HG03378 (cell line): ENCODE measurements around the gene CYB5B.
"Not testable (repeated sequence)": the region's sequence is repeated elsewhere in the genome, so short reads cannot be mapped to it uniquely, and the experiment has no call there.

Experiments
- ATAC-seq: cut with Tn5 transposase; IDR thresholded peaks from one replicate; pipeline ENCODE4 v1.9.1; 2021; ENCODE audit warnings: mild to moderate bottlenecking, moderate library complexity; ENCODE audit not compliant: unreplicated experiment

CYB5B gene

GRCh38 chr16:69408475-69408874, 15.9 kb upstream of the CYB5B start:
- ATAC-seq, result no peak

GRCh38 chr16:69410219-69410990, 14.0 kb upstream of the CYB5B start:
- ATAC-seq, result no peak

DNA sequence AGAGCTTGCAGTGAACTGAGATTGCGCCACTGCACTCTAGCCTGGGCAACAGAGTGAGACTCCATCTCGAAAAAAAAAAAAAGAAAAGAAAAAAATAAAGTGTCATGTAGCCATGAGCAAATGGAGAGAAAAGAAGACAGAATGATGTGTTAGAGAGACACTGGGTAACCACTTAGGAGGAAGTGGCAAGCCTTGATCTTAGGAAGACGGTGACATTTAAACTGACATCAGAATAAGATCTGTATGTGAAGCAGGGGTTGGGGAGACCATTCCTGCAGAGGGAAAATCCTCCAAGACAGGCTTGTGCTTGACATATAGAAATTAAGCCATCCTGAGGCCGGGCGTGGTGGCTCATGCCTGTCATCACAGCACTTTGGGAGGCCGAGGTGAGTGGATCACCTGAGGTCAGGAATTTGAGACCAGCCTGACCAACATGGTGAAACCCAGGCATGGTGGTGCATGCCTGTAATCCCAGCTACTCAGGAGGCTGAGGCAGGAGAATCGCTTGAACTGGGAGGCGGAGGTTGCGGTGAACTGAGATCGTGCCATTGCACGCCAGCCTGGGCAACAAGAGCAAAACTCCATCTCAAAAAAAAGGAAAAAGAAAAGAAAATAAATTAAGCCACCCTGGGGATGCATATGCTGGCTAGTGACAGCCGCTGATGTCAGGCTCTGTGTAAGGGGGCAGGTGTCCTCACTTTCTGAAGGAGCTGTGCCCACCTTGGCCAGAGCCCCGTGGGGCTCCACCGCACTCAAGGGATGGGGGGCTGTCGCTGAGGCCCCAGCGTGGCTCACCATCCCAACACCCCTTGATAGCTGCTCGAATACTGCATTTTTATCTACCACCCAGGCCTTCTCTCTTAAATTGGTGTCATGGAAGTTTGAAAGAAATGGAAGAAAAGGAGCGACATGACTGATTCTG, 13.1 kb upstream of the CYB5B start:
- no peak for ATAC-seq

DNA sequence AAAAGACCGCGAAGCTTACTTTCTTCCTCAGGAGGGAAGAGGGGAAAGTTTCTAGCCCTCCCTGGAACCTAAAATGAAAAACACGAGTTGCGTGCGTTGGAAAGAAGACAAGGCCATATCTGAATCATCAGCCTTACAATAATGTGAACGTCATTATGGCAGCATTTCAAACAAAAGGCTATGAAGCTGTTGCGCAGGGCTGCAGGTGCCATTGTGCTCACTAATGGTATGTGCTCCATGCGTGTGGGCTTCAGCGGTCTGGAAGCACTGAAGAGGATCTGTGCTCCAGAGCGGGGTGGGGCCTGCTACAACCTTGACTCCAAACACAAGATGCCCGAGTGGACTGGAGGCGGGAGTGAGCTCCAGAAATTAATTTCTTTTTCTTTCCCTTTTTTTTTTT, 12.1 kb upstream of the CYB5B start:
- no peak for ATAC-seq

- no peak for ATAC-seq
Measured at GRCh38 chr16:69413045-69413664, 11.3 kb upstream of the CYB5B start.

DNA sequence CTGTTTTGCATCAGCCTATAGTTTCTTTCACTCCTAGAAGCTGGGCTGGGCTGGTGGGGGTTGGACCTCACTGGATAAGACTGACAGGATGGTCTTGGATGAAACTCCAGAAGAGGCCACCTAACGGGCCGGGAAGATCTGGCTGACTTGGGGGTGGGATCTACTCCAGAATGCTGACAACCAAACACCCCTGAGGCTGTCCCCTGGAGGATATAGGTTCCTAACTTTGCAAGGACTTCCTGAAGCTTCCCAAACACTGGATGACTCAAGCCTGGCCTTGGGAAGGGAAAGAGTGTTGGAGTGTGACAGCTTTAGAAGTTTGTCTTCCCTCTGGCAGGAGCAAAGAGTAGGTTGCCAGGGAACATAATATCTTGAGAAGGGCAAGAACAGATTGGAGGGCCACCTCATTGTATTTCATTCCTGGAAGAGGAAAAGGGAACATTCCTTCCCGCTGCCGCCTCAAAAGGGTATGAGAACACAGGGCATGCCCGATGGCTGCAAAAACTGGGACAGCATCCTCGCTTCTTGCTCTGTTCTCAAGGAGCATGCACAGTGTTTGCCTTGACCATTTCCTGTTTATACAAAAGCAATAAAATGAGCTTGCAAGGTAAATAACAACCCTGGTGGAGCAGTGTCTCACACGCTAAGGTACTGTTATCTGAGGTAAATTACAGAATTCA, 6.8 kb upstream of the CYB5B start:
- ATAC-seq, result no peak

DNA sequence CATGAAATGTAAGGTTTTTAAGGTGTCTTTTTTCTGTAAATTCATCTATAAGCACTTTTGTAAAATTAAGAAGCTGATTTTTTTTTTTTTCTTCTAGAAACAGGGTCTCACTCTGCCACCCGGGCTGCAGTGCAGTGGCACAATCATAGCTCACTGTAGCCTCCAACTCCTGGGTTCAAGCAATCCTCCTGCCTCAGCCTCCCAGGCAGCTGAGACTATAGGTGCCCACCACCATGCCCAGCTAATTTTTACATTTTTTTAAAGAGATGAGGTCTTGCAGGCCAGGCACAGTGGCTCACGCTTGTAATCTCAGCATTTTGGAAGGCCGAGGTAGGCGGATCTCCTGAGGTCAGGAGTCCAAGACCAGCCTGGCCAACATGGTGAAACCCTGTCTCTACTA, 4.5 kb upstream of the CYB5B start:
- ATAC-seq, result no peak

DNA sequence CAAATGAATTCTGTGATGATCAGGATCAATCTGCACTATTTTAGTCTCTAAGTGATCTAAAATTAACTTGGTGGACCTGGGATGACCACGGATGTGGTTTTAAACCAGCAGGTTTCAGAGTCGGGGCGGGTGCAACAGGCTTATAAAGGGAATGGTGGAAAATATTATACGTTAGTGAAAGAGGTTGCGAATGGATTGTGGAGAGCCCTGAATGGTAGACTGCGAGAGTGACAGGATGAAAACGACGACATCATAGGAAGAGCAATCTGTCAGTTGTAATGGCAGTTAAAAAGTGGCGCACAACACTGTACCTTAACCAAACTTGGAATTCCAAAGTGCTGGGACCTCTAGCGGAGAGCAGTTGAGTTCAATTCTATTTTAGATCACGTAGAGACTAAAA, 1.2 kb upstream of the CYB5B start:
- ATAC-seq, result no peak

GRCh38 chr16:69424935-69425784, 741 bp downstream of the CYB5B start:
- ATAC-seq, result no peak

GRCh38 chr16:69428652-69429051, 4.2 kb downstream of the CYB5B start:
- no peak for ATAC-seq

- ATAC-seq, result not testable (repeated sequence)
Measured at GRCh38 chr16:69429058-69429640, 4.7 kb downstream of the CYB5B start.

DNA sequence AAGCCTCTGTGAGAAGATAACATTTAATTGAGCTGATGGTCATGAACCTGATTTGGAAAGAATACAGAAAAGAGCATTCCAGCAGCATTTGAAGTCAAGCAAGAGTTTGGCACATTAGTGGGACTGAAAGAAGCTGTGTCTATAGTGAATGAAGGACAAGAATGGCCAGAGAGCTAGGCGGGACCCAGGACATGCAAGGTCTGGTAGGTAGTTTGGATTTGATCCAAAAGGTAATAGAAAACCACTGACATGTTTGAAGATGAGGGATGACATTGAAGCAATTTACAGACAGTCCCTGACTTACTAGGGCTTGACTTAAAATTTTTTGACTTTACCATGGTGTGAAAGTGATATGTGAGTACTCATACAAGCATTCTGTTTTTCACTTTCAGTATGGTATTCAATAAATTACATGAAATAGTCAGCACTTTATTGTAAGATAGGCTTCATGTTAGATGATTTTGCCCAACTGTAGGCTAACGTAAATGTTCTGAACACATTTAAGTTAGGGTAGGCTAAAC, 7.6 kb downstream of the CYB5B start:
- no peak for ATAC-seq

- ATAC-seq, result no peak
Measured at GRCh38 chr16:69434066-69434465, 9.6 kb downstream of the CYB5B start.

DNA sequence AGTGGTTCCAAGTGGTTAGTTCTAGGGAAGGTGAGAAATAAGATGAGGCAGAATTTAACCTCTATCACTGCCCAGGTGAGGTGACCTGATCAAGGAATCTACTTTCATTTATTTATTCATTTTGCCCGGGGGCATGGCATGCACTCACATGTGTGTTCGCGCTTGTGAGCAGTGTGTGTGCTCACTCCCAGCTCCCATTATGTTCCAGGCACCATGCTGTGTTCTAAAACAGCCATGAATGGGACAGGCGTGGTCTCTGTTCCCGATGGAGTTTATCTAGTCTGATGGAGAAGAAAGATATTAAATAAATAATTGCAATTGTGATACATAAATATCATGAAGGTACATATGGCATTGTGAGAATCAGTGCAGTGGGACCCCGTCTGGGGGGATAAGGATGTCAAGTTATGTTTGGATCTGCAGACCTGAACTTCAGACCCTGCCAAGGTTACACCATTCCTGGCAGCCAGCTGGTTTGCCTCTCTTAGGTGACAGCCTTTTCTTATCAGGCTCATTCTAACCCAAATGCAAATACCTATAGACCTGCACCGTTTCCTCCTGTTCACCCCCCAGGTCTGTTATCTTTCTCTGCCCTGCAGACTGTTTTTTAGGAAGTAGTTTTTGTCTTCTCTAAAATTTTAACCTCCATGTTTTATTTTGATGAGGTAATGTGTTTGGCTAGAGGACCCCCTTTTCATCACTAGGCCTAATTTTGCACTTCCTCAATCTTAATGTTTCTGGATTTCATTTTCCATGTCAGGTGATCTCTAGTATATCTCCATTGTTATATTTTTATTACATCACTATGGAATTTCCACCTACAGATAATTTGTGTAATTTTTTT, 11.8 kb downstream of the CYB5B start:
- ATAC-seq, result no peak

DNA sequence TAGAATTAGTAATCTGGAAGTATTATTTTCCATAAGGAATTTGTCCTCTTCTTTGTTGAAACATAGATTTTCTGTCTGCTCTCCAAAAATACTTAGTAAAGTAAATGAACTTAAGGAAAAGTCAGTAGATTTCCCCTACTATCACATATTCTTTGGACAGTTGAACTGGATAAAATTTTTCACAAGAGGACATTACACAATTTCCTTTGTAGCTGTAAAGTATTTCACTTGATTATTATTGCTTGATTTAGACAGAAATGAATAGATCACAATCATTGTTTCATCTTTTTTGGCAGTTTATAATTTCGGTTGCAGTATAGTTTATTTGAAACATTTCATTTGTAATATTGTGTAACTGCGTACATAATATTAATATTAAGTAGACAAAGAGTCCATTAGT, 12.5 kb downstream of the CYB5B start:
- ATAC-seq, result no peak

GRCh38 chr16:69438465-69438864, 14.0 kb downstream of the CYB5B start:
- ATAC-seq, result no peak

DNA sequence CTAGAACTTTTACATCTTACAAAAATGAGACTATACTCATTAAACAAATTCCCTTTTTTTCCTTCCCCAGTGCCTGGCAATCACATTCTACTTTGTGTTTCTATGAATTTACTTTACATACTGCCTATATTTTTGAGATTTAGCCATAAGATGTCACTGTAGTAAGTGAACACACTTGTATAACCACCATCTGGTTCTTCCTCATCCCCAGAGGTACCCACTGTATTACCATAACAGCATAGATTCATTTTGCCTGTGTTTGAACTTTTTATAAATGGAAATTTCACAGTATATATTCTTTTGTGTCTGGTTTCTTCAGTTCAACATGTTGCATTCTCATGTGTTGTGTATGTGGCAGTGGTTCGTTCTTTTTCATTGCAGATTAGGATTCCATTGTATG, 15.8 kb downstream of the CYB5B start:
- ATAC-seq, result no peak

- ATAC-seq, result not testable (repeated sequence)
Measured at GRCh38 chr16:69441030-69441429, 16.6 kb downstream of the CYB5B start.
